NCI-H1694 (cell line): ENCODE data around the gene TMEM245.

ENCODE experiments used
- DNase-seq: peaks from one replicate; lab custom pipeline; 2025; lab: John Stamatoyannopoulos, UW

TMEM245 gene

DNA sequence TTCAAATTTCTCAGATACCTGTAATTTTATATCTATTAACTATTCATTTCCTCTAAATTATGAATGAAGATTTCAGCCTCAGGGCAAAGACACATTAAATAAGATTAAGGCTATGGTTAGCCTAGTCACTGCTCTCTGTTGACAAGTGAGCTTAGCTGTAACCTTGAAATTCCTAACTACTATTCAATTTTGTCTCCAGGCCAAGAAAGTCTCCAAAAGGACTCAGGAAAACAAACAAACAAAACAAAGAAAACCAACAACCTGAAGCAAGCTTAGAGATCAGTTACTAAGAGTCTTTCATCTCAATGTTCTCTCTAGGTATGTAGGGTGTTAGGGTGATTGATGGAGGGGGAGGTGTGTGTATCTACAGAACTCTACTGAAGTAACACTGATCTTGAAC is 96.9 kb downstream of the TMEM245 start:
- DNase-seq: no peak

DNA sequence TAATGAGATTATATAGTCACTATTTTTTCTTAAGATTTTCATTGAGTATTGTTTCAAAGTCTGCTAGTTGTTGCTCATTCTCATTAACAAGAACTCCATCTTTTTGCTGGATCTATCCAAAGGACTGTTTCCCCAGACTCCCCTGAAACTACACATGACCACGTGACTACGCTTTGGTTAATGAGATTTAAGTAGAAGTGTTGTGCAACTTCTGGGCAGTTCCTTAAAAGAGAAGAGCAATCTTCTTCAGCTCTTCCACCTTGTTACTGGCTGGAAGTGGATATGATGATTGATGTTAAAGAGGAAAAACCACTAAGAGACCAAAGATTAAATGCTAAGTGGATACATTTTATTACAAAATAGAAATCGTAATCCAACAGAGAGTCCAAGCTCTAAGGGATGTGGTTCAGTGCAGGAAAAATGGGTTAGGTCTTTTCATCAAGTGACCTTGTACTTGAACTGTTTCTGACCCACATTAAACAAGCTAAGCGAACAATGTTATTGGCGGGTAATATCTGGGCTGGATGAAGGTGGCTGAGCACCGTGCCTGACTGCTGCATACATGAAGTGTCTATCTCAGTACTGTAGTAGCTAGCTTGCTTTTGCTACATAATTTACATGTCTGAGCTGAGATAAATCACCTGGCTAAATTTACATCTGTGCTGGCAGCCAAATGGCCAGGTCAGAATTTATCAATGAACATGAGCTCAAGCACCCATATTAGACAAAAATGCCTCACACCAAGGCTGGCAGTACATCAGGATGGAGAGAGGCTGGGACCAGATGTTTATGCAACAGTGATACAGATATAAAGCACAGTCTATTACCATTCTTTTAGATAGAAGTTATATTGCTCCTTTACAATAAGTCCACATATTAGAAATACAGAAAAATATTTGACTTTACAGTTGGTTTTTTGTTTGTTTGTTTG is 98.9 kb downstream of the TMEM245 start:
- no peak for DNase-seq

DNA sequence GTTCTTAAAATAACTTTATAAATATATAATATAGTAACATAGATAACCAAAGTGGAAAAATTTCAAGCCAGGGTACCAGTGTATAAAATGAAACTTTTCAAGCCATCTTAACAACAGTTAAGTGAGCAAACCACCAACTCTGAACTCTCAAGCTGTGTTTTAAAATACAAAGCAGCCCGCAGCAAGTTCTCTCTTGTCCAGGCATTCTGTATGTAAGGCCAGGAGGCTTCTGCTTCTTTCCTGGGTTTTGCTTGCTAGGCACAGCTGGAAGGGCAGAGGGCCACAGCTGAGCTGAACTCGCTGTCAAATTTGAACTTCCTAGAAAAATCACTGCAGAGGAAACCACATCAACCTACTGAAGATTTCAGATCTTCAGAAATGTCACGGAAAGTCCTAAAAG is 99.6 kb downstream of the TMEM245 start:
- DNase-seq: no peak

DNA sequence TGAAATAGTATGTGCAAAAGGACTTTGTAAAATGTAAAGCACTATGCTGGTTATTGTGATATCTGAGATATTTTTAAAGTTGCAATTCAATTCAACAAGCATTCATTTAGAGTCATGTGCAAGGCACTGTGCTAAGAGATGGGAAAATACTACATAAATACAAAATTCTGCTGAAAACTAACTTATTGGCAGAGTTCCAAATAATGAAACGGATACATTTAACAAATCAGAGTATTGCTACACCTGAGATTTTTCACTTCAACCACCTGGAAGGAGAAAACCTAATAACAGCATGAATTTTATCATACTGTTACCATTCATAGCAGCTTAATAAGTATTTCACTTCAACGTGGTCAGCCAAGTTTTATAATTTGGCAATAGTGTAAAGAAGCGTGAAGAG is 100.3 kb downstream of the TMEM245 start:
- no peak for DNase-seq

DNA sequence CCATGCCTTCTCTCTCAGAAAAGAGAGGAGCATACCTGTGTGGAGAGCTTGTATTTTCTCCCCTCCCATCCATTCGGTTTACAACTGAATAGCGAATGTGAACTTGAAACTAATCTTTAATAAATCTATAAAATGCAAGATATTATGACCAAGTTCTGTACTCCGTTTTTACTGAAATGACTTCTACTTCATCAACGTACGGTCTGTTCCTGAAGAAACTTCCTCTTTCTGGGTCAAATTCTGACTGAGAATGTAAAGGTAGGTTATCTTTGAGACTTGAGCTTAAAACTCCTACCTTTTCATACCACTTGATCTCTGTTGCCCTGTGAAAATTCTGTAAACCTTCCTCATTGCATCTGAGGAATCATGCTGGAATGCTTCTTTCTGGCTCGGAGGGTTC is 102.3 kb downstream of the TMEM245 start:
- no peak for DNase-seq

DNA sequence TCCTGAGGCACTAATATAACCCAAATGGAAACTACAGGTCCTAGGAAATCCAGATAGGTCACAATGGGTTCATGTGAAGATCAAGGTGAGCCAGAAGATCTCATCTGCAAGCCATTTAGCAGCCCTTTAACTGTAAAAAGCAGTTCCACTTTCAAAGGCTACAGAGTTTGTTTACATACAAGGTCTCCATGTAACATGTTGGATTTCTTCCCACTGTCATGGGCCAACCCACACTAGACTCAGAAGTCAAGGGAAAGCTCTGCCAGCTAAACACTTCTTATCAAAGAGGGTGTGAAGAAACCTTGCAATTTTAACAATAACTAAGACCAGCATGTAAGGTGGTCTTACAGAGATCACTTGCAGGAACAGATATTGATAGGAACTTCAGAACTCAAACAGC is 102.7 kb downstream of the TMEM245 start:
- no peak for DNase-seq

DNA sequence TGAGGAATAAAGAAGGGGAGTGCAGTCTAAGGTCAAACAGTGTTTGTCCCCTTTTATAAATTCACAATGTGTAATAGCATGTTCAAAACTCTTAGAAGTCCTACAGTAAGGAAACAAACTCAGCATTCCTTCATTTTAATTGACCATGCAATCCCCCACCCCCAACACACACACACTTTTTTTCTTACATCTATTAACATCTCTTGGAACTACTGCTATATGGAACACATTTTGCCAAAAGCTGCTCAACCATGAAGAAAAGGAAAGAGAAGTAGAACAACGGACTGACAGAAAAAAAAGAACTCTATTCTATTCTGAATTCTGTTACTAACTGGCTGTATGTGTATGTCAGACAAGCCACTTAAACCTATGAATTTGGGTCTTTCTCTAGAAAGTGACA is 103.6 kb downstream of the TMEM245 start:
- DNase-seq: no peak

DNA sequence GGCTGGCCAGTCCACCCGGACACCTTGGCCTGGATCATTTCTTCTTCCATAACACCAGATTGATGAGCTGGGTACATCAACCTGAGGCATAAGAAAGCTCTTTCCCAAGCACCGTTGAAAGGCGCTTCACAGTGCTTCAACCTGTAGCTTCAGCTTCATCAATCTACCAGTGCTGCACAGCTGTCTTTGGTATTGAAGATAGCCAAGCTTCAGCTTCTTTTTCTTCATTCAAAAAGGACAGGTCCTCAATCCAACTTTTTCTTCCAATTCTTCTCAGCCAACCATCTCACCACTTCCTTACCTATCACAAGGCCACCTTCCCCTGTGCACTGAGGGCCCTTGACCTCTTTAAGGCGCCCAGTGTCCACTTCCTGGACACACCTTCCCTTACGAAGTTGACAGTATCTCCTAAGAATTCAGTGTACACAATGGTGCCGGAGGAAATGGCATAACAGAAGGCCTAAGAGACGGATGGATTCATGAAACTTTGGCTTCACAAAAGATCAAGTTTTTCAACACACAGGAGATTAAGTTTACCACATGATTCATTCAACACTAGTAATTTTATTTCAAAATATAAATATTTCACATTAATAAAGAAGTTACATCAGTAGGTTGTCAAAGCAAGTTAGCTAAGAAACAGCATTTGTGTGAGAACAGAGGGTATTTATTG is 105.0 kb downstream of the TMEM245 start:
- no peak for DNase-seq

DNA sequence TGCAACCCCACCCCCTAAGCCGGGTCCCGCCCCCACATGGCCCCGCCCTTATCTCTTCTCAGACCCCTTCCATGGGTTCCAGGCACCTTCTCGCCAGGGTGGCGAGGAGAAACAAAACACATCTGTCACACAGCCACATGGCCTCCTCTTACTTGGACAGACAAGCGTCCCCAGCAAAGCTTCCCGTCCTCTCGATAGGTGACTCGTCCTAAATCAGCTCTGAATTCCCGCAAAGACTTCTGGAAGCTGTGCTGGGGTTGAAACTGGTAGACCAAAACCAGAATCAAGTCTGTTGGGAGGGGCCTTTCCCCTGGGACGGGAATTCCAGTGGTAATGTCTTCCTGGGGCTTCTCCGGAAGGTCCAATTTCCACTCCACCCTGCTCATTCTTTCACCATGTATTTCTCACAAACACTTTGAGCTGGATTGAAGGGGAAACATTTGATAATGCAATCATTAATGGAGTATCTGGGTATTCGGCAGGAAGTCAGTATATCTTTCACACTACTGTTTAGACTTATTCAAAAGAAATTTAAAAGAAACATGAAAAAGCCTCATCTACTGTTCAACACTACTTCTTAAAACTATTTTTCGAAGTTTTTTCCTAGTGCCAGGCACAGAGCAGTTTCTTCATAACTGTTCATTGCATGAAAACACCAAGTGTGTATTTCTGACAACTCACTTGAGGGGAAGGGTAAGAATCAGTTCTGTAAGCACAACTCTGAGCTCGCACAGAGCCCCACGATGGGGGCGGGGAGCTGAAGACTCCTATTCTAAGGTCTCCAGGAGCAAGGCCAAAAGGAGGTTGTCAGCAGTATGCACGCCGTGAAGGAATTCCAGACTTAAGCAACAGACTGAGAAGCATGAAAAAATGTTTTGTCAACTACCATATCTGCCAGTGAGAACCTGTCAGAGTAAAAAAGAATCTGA is 105.8 kb downstream of the TMEM245 start:
- peak; percentile 74 for DNase-seq

DNA sequence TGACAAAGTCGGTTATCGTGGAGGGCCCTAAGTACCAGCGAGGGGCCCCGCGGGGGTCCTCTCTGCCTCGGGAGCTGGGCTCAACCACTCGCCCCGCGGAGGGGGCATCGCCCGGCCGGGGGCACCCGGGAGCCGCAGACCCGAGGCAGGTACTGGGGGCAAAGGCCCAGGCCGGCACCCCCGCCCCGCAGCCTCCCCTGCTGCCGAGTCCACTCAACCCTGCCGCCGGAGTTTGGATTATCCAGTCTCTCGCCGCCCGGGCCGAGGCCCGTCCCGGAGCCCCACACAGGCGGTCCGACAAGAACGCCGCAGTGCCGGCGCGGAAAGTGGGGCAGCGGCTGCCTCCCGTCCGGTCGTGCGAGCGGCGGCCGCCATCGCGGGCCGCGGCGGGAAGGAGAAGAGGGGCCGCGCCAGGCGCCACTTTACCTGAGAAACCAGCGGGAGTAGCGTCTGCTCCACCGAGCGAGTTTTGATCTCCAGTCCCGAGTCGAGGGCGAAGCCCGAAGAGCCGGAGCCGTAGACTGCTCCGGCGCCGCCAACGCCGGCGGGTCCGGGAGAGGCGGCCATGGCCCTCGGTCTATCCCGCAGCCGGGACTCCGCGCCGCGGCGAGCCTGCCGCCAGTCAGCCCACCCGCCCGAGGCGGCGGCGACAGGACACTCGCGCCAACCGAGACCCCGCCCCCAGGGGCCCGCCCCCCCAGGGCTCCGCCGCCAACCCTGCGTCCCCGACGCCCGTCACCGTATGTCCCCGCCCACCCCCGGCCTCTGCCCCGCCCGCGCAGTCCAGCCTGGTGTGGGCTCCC is 106.7 kb downstream of the TMEM245 start, which contains the start of gene CTNNAL1:
Gene CTNNAL1 (minus strand): TSS at position 624 of the 803 bp plus-strand sequence. CDS start 57 bp downstream, at position 567.
- DNase-seq: no peak

DNA sequence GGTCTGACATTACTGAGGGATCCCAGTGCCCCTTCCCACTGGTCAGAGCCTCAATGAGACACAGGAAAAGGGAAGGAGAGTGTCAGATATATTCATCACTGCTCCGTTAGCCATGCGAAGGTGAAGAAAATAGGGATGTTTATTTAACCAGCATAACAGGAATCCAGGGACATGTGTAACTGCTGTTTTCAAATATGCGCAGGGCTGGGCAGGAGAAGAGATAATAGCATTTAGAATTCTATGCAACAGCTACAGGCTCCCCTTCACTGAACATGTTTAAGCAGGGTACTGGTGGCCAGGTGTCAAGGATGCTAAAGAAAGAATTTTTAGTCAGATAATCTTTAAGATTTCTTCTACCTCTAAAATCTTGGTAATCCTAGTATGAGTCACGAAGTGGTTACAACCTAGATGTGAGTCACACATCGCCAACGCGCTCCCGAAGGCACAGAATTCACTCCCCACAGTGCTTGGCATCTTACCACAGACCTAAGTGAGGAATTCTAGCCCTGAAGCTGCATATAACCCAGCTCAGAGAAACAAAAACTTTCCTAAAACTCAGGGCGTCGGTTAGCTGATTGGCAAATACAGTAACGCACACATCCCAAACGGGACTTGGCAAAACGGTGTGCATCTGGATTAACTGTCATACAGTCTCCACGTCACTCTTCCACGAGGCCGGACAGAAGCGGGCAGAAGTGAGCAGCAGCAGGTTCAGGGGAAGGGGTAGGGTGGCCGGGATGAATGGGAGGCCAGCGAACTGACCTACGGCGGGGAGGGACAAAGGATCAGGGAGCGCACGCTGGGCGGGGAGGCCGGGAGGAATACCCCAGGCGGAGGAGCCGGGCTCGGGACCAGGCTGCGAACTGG is 107.5 kb downstream of the TMEM245 start:
- peak; percentile 7 for DNase-seq

DNA sequence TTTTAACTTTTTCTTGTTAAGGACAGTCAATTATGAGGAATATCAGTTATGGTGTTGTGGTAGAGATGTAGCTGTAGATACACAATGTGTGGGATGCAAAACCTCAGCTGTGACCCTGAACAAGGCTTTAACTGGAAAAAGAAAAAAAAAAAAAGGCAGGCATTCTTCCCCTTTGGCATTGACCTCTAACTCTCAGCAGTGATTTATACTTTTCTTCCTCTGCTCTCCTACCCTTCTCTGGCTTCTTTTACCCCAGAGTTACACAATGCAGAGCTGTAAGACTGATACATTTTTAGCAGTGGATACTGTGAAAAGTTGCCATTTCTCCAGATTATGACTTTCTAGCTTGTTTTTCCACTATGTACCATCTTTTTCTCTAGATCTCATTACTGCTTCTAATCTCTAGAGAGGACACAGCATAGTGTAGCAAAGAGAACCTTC is 108.5 kb downstream of the TMEM245 start:
- no peak for DNase-seq

DNA sequence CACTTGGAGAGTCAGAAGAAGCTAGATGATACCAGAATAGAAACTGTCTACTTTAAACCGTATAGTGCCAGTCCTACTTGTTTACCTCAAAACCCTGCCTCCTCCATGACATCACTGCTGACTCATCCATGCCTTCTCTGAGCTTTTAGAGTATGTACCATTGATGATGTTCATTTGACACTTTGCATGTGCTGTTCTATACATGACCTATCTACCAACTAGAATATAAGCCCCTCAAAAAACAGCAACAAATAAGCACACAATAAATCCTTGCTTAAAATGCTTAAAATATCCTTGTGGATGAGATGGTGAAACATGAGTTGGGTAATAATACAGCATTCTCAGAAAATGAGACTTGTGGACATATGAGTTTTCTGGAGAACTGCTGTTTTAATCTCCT is 109.0 kb downstream of the TMEM245 start:
- no peak for DNase-seq

DNA sequence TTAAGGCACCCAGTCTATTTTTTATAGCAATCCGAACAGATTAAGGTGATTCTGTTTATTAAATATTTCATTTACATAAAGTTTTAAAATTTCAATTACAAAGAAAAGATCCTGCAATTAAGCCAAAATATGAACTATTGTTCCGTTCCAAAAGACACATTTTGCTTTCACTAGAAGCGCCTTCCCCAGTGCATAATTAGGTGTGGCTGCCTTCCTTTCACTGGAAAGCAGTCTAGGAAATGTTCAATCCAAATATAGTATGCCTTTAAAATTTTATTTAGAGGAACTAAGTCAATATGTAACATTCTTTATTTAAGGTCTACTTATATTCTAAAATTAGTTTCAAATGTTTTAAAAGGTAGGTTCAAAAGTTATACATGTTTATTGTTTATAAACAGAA is 114.1 kb downstream of the TMEM245 start:
- no peak for DNase-seq

DNA sequence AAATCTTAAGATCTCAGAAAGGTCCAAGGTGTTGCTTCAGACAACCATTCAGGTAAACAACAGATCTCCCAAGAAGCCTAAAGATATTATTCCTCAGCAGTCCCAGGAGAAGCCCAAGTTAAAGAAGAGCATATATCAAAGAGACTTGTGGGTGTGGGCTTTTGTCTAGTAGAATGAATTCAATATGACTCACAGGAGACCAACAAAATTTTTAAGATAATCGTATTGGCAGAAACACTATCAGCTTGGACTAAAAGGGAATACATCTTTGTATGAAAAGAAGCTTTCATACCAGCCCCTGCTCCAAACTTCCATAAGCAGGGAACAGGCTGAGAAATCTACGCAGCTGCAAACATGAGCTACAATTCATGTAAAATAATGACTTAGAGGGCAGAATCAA is 116.6 kb downstream of the TMEM245 start:
- no peak for DNase-seq

DNA sequence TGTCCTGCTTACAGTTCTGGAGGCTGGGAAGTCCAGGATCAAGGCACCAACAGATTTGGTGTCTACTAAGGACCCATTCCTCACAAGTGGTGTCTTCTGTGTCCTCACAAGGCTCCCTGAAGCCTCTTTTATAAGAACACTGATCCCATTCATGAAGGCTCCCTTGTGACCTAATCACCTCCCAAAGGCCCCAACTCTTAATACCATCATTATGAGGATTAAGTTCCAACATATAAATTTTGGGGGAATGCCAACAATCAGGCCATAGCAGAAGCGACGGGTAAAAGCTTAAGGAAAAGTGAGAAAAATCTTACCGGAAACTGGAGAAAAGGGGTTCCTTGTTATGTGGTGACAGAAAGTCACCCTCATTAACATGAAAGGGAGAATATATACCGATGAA is 117.6 kb downstream of the TMEM245 start:
- DNase-seq: no peak

DNA sequence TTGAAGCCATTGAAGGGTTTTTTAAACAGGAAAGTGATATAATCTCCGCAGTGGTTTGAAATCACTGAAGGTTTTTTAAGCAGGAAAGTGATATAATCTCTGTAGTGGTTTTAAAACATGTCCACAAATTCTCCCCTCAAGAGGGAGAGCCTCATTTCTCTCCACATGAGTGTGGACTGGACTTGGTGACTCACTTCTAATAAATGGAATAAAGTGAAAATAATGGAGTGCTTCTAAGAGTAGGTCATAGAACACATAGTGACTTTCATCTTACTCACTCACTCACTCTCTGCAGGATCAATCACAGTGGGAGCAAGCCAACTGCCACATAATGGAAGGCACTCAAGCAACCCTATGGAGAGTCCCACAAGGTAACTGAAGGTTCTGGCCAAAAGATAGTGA is 118.5 kb downstream of the TMEM245 start:
- no peak for DNase-seq

DNA sequence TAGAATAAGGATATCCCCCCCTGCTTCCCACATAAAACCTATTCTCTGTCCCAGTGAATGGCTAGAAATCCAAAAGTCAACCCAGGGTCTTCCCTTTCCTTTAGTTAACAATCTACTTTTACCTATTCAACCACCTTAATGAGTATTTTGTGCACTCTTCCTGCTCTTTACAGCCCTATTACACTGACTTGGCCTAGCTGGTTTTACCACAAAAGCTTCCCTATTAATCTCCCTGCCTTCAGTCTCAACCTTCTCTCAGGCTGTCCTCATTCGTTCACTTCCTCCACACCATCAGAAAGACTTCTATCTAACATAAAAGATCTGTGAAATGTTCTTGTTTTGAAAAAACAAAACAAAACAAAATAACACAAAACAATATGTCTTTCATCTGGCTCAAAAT is 122.6 kb downstream of the TMEM245 start:
- no peak for DNase-seq

DNA sequence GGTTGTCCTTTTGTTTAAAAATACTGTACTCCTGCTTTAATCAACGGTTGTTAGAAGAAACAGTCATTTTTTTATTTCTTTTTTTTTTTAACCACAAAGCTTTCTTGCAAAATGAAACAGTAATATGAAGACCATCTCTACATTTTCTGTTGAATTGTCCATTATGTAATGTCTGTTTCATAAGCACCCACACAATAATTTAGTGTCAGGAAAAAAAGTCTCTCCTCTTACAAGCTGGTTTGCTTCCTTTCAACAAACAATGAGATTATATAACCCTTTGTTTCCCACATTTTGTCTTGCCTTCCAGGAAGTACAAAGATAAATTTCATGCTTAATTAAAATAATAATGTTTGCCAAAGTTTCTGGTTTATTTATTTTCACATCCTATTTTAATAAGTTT is 123.1 kb downstream of the TMEM245 start:
- DNase-seq: no peak

DNA sequence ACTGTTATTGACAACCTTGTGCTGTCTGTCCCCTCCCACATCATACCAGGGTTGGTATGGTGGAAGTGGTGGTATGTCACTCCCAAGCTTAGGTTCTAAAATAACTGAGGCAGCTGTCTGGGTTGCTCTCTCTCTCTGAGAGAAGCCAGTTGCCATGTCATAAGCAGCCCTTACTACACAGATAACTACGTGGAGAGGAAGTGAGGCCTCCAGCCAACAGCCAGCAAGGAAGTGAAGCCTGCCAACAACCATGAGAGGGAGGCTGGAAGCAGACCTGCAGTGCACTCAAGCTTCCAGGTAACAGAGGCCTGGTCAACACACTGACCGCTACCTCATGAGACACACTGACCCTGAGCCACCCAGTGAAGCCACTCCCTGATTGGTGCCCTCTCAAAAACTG is 125.1 kb downstream of the TMEM245 start:
- DNase-seq: no peak
